Measurements from ENCODE around the gene SERINC2. TPM values are rescaled to one million over a fixed set of nuclear protein-coding genes. Genes with fewer than 3 reads are reported as not detected.

SERINC2 gene
- total RNA-seq, 1 donor from 2014 or later = 9.6 TPM

DNA sequence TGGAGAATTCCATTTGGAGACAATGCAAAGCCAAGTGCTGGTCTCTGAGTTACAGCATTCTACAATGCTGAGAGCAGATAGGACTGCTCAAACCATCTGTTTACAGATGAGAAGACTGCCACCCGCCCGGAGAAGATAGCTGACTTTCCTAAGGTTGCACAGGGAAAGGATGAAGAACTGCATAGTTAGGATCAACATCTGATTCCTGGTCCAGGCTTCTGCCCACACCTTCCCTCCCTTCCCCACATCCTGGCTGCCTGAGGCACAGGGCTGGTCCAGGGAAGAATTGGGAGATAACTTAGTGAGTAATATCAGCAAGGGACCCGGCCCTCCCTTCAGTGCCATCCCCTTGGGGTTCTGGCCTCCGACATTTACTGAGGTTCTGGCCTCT lies 2.0 kb downstream of the SERINC2 start:
- H3K4me2 ChIP-seq = peak overlapping the region; percentile 78
- Mint-ChIP-seq H3K9me3 (no peaks in the 10 kb centered on the region), H3K36me3 (peaks cover 10% of the 10 kb centered on the region), H3K27me3 (ENCODE audit: insufficient read depth, low read depth) (peaks cover 26% of the 10 kb centered on the region), H3K27ac (peak overlapping the region; percentile 97), H3K4me1 (peaks cover 39% of the 10 kb centered on the region), H3K4me3 (peak overlapping the region; percentile 97)
- peaks cover 17% of the 10 kb centered on the region for H3K27me3 ChIP-seq
- peak overlapping the region; percentile 91 for H3K4me3 ChIP-seq
- peaks cover 21% of the 10 kb centered on the region for H3K79me2 ChIP-seq (ENCODE audit: low read depth)
- no peaks in the 10 kb centered on the region for H3K36me3 ChIP-seq
- no peak for TF ChIP-seq EZH2phosphoT487 (IDR thresholded peaks at IDR 0.05)
- TF ChIP-seq, protein P1, sequence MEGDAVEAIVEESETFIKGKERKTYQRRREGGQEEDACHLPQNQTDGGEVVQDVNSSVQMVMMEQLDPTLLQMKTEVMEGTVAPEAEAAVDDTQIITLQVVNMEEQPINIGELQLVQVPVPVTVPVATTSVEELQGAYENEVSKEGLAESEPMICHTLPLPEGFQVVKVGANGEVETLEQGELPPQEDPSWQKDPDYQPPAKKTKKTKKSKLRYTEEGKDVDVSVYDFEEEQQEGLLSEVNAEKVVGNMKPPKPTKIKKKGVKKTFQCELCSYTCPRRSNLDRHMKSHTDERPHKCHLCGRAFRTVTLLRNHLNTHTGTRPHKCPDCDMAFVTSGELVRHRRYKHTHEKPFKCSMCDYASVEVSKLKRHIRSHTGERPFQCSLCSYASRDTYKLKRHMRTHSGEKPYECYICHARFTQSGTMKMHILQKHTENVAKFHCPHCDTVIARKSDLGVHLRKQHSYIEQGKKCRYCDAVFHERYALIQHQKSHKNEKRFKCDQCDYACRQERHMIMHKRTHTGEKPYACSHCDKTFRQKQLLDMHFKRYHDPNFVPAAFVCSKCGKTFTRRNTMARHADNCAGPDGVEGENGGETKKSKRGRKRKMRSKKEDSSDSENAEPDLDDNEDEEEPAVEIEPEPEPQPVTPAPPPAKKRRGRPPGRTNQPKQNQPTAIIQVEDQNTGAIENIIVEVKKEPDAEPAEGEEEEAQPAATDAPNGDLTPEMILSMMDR (IDR thresholded peaks at IDR 0.05) = no peak
- TF ChIP-seq EZH2 (IDR thresholded peaks at IDR 0.05) = no peak
- peaks cover 26% of the 10 kb centered on the region for H3K4me1 ChIP-seq
- H3K9me3 ChIP-seq (ENCODE audit: low read depth) = no peaks in the 10 kb centered on the region
- H3F3A ChIP-seq (ENCODE audit: low read depth) = peaks cover 16% of the 10 kb centered on the region
- DNase-seq (ENCODE audit: low spot score) = no peak
- peak overlapping the region; percentile 54 for H3K27ac ChIP-seq
- H3K9ac ChIP-seq = peak overlapping the region; percentile 33
- no peak overlapping the region for H2AFZ ChIP-seq (replicated peaks)
- H4K20me1 ChIP-seq (ENCODE audit: low read depth) = peaks cover 22% of the 10 kb centered on the region

DNA sequence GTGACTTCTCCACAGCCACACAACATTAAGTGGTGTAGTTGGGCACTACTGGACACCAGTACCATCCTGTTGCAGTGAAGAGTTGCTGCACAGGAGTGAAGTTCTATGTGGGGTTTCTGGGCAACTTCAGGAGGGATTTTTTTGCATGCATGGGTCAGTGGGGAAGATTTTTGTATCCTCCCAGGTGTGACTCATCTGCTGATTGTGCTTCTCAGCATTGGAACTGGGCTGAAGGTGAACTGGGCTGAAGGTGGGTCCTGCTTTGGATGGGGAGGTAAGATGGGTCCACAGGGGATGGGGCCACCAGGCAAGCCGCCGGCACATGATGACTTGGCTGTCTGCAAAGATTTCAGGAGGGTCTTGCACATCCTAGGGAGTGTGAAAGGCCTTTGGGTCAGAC lies 2.6 kb downstream of the SERINC2 start:
- Histone ChIP-seq H4K20me1 (ENCODE audit: low read depth) (peaks cover 25% of the 10 kb centered on the region), H2AFZ (replicated peaks) (no peak overlapping the region)

DNA sequence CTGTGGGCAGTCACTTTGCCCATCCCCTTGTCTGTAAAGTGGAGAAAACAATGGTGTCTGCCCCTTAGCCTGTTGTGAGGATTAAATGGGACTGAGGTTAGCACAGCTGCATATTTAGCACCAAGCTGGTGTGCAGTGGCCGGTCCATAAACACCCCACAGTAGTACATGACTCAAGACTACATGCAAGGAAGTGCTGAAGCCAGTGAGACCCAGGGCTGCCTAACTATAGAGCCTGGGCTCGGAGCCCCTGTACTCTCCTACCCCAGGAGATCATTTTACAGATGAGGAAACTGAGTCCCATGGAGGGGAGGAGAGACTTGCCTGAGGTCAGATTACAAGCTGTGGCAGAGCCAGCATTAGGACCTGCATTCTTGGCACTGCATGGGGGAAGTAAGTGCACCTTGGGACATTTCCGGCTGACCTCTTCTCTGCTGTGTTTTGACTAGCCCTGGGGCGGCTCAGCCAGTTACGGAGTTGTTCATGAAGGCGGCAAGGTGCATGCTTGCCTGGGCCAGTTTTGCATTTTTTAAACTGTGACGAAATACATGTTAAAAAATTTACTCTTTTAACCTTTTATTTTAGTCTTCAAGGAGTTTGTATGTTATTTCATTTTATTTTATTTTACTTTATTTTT lies 3.2 kb downstream of the SERINC2 start:
- H3K4me2 ChIP-seq = peak overlapping the region; percentile 78
- Mint-ChIP-seq H3K9me3 (no peaks in the 10 kb centered on the region), H3K27me3 (ENCODE audit: insufficient read depth, low read depth) (peaks cover 21% of the 10 kb centered on the region), H3K4me1 (peaks cover 41% of the 10 kb centered on the region), H3K4me3 (peak overlapping the region; percentile 97), H3K27ac (peak overlapping the region; percentile 78), H3K36me3 (peaks cover 9% of the 10 kb centered on the region)
- no peaks in the 10 kb centered on the region for H3K36me3 ChIP-seq
- H4K20me1 ChIP-seq (ENCODE audit: low read depth) = peaks cover 30% of the 10 kb centered on the region
- H3F3A ChIP-seq (ENCODE audit: low read depth) = peaks cover 23% of the 10 kb centered on the region
- H3K9me3 ChIP-seq (ENCODE audit: low read depth) = no peaks in the 10 kb centered on the region
- H3K9ac ChIP-seq = no peak overlapping the region
- no peak overlapping the region for H2AFZ ChIP-seq (replicated peaks)
- peaks cover 33% of the 10 kb centered on the region for H3K4me1 ChIP-seq
- no peak overlapping the region for H3K27ac ChIP-seq
- TF ChIP-seq, protein P1 (IDR thresholded peaks at IDR 0.05) = no peak
- TF ChIP-seq EZH2phosphoT487 (IDR thresholded peaks at IDR 0.05) = no peak
- no peak for TF ChIP-seq EZH2 (IDR thresholded peaks at IDR 0.05)
- H3K79me2 ChIP-seq (ENCODE audit: low read depth) = peaks cover 21% of the 10 kb centered on the region
- no peak for DNase-seq (ENCODE audit: low spot score)
- H3K4me3 ChIP-seq = no peak overlapping the region
- H3K27me3 ChIP-seq = peaks cover 15% of the 10 kb centered on the region

More for the DNA sequence above, 2.6 kb downstream of the SERINC2 start:
- Mint-ChIP-seq H3K27ac (peak overlapping the region; percentile 78), H3K27me3 (ENCODE audit: insufficient read depth, low read depth) (peaks cover 25% of the 10 kb centered on the region), H3K9me3 (no peaks in the 10 kb centered on the region), H3K4me1 (peaks cover 39% of the 10 kb centered on the region), H3K4me3 (peak overlapping the region; percentile 97), H3K36me3 (peaks cover 10% of the 10 kb centered on the region)
- H3K4me3 ChIP-seq = no peak overlapping the region
- no peaks in the 10 kb centered on the region for H3K9me3 ChIP-seq (ENCODE audit: low read depth)
- peaks cover 21% of the 10 kb centered on the region for H3K79me2 ChIP-seq (ENCODE audit: low read depth)
- peaks cover 28% of the 10 kb centered on the region for H3K4me1 ChIP-seq
- H3K9ac ChIP-seq = no peak overlapping the region
- no peak overlapping the region for H3K27ac ChIP-seq
- peaks cover 17% of the 10 kb centered on the region for H3K27me3 ChIP-seq
- TF ChIP-seq EZH2phosphoT487 (IDR thresholded peaks at IDR 0.05) (no peak), EZH2 (IDR thresholded peaks at IDR 0.05) (no peak)
- TF ChIP-seq, protein P1 (IDR thresholded peaks at IDR 0.05) = no peak
- H3K4me2 ChIP-seq = peak overlapping the region; percentile 78
- no peak for DNase-seq (ENCODE audit: low spot score)
- no peaks in the 10 kb centered on the region for H3K36me3 ChIP-seq
- H3F3A ChIP-seq (ENCODE audit: low read depth) = peaks cover 18% of the 10 kb centered on the region
